ENCODE data around the gene CYP26B1. TPM values are rescaled to one million over a fixed set of nuclear protein-coding genes. Genes with fewer than 3 reads are reported as not detected.

Gene CYP26B1
- total and polyA plus RNA-seq, 4 donors: 1.1 to 4.7 (median 2.4) TPM

DNA sequence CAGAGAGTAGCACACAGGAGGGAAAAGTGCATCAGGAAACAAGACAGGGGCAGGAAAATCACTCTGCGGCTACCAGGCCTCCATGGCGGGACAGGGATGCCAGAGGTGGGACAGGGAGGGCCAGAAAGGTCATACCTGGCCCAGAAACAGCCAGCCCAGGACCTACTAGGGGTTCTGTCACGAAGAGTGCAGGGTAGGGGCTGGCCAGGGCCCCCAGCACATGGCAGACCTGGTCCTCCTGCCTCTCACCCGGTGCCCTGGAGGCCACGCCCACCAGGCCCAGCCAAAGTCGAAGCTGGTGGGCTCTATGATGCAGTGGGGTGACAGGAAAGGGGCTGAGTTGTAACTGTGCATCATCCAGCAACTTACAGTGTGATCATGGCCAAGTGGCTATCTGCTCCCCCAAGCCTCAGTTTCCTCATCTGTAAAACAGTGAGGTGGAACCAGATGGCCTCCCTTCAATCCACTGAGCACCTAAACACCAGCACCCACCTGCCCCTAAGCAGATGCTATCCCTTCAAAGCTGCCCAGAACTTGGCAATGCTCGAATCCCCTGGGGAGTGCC lies 10.6 kb downstream of the CYP26B1 start:
- Histone ChIP-seq H3K4me1 (ENCODE audit: control insufficient read depth in 5 of 5, insufficient read depth in 5 of 5, low read length in 5 of 5) (peaks cover 0 to 6% (median 0%) of the 10 kb centered on the region in 5 donors), H3K4me3 (no peak overlapping the region), H3K36me3 (ENCODE audit: control insufficient read depth in 4 of 4, insufficient read depth in 4 of 4, low read length in 4 of 4) (no peaks in the 10 kb centered on the region), H3K9me3 (ENCODE audit: control insufficient read depth in 4 of 4, insufficient read depth in 3 of 4, low read length in 3 of 4) (peaks cover 0 to 3% (median 0%) of the 10 kb centered on the region in 4 donors), H3K27ac (ENCODE audit: low read depth in 1 of 2, low read length in 1 of 2) (no peak overlapping the region), H3K9ac (ENCODE audit: insufficient read depth in 1 of 2, low read length in 2 of 2) (no peak overlapping the region), H3K27me3 (ENCODE audit: control insufficient read depth in 3 of 3, insufficient read depth in 3 of 3, low read length in 2 of 3) (no peaks in the 10 kb centered on the region)
- TF ChIP-seq, protein P1, sequence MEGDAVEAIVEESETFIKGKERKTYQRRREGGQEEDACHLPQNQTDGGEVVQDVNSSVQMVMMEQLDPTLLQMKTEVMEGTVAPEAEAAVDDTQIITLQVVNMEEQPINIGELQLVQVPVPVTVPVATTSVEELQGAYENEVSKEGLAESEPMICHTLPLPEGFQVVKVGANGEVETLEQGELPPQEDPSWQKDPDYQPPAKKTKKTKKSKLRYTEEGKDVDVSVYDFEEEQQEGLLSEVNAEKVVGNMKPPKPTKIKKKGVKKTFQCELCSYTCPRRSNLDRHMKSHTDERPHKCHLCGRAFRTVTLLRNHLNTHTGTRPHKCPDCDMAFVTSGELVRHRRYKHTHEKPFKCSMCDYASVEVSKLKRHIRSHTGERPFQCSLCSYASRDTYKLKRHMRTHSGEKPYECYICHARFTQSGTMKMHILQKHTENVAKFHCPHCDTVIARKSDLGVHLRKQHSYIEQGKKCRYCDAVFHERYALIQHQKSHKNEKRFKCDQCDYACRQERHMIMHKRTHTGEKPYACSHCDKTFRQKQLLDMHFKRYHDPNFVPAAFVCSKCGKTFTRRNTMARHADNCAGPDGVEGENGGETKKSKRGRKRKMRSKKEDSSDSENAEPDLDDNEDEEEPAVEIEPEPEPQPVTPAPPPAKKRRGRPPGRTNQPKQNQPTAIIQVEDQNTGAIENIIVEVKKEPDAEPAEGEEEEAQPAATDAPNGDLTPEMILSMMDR (IDR thresholded peaks at IDR 0.05; ENCODE audit: control extremely low read depth, extremely low read depth): no peak
- WGBS, 2 donors: 64 to 69% methylated on average over 7 of the region's 7 CpGs
- ATAC-seq (ENCODE audit: insufficient read depth, low FRiP score) (no peak), DNase-seq (no peak)

DNA sequence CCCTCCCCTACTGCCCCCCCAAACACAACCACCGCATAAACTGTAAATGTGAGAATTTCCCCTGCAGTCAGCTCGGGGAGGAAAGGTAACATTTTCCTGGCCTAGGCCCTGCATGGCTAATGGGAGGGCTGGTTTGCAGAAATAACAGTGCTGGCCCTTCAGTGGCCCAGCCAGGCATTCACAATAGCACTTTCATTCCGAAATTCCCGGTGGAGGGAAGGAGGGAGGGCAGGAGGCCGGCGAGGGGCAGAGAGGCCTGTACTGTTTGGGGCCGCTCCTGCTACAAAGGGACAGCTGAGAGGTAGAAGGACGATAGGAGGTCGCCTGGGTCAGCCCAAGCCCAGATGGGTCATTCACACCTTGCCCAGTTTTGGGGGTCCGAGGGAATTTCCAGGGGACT lies 11.3 kb downstream of the CYP26B1 start:
- TF ChIP-seq, protein P1 (IDR thresholded peaks at IDR 0.05; ENCODE audit: control extremely low read depth, extremely low read depth): no peak
- ATAC-seq (ENCODE audit: insufficient read depth, low FRiP score): no peak
- DNase-seq: no peak
- Histone ChIP-seq H3K27me3 (ENCODE audit: control insufficient read depth in 3 of 3, insufficient read depth in 3 of 3, low read length in 2 of 3) (no peaks in the 10 kb centered on the region), H3K4me3 (no peak overlapping the region), H3K36me3 (ENCODE audit: control insufficient read depth in 4 of 4, insufficient read depth in 4 of 4, low read length in 4 of 4) (no peaks in the 10 kb centered on the region), H3K27ac (ENCODE audit: low read depth in 1 of 2, low read length in 1 of 2) (no peak overlapping the region), H3K9me3 (ENCODE audit: control insufficient read depth in 4 of 4, insufficient read depth in 3 of 4, low read length in 3 of 4) (peaks cover 0 to 3% (median 0%) of the 10 kb centered on the region in 4 donors), H3K4me1 (ENCODE audit: control insufficient read depth in 5 of 5, insufficient read depth in 5 of 5, low read length in 5 of 5) (peaks cover 0 to 6% (median 0%) of the 10 kb centered on the region in 5 donors), H3K9ac (ENCODE audit: insufficient read depth in 1 of 2, low read length in 2 of 2) (no peak overlapping the region)
- WGBS, 2 donors: 78 to 84% methylated on average over 10 of the region's 10 CpGs

DNA sequence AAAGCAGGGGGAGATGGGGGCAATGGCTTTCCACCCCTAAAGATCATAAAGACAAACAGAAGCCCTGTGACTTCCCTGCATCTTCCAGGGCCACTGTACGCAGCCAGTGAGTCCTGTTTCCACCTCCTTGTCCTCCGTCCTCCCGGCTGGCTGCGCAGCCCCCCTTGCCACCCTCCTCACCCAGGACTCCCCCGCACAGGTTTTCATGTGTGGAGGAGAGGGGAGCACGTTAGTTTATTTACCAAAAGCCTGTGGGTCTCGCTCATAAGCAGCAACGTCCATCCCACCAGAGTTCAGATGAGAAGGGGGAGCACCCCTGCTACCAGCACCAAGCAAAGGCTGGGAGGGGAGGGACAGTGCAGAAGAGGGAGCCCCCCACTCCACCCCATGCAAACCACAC lies 11.7 kb downstream of the CYP26B1 start:
- TF ChIP-seq, protein P1 (IDR thresholded peaks at IDR 0.05; ENCODE audit: control extremely low read depth, extremely low read depth): no peak
- Histone ChIP-seq H3K4me3 (no peak overlapping the region), H3K9ac (ENCODE audit: insufficient read depth in 1 of 2, low read length in 2 of 2) (no peak overlapping the region), H3K27me3 (ENCODE audit: control insufficient read depth in 3 of 3, insufficient read depth in 3 of 3, low read length in 2 of 3) (no peaks in the 10 kb centered on the region), H3K36me3 (ENCODE audit: control insufficient read depth in 4 of 4, insufficient read depth in 4 of 4, low read length in 4 of 4) (no peaks in the 10 kb centered on the region), H3K9me3 (ENCODE audit: control insufficient read depth in 4 of 4, insufficient read depth in 3 of 4, low read length in 3 of 4) (peaks cover 0 to 3% (median 0%) of the 10 kb centered on the region in 4 donors), H3K27ac (ENCODE audit: low read depth in 1 of 2, low read length in 1 of 2) (no peak overlapping the region), H3K4me1 (ENCODE audit: control insufficient read depth in 5 of 5, insufficient read depth in 5 of 5, low read length in 5 of 5) (peaks cover 0 to 7% (median 0%) of the 10 kb centered on the region in 5 donors)
- WGBS, 2 donors: 80 to 89% methylated on average over 8 of the region's 8 CpGs
- DNase-seq (no peak), ATAC-seq (ENCODE audit: insufficient read depth, low FRiP score) (no peak)
